ENCODE results near the gene BEST4. TPM values are rescaled to one million over a fixed set of nuclear protein-coding genes. Genes with fewer than 3 reads are reported as not detected.

The BEST4 gene
- polyA plus RNA-seq, 1 donor (not counting 4 experiments of a cell fraction or from before 2014, with no cell fraction given): 0.14 TPM

DNA sequence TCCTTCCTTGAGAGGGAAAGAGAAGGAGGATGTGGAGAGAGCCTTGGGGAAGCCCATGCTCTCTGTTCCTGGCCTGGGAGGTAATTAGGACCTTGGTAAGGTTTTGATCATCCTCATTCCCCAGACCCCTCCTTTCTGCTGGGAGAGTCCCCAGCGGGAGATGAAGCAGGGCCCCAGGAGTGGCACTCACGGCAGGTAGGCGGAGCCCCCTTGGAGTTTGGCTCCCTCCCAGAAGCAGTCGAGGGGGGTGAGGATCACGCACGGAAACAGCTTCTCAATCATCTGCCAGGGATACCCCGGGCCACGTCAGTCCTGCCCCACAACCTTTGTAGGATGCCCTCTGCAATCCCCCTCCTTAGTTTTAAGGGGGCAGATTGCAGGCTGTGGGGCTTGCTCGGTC, 43.5 kb upstream of the BEST4 start:
- TF ChIP-seq EZH2 (IDR thresholded peaks at IDR 0.05; ENCODE audit: low read length) (no peak), CTCF (optimal IDR thresholded peaks at IDR 0.05 in 1 of 3, IDR thresholded peaks at IDR 0.05 in 1 of 3, conservative IDR thresholded peaks at IDR 0.05 in 1 of 3; ENCODE audit: extremely low read depth in 1 of 3, insufficient read depth in 2 of 3, low read length in 3 of 3) (no peak)
- no peaks in the 10 kb centered on the region for H3K4me1 ChIP-seq (ENCODE audit: control insufficient read depth, extremely low read depth, insufficient read depth, low read length)
- H3K27ac ChIP-seq (ENCODE audit: control insufficient read depth, insufficient read depth, low read length): no peak overlapping the region
- no peaks in the 10 kb centered on the region for H3K36me3 ChIP-seq (ENCODE audit: control insufficient read depth in 2 of 2, extremely low read depth in 1 of 2, insufficient read depth in 2 of 2, low read length in 2 of 2)
- no peaks in the 10 kb centered on the region for H3K79me2 ChIP-seq (ENCODE audit: control insufficient read depth, insufficient read depth, low read length)
- no peak overlapping the region for H2AFZ ChIP-seq (ENCODE audit: control insufficient read depth, low read length)
- FAIRE-seq: no peak
- no peak overlapping the region for H3K9ac ChIP-seq (ENCODE audit: control insufficient read depth, extremely low read depth, insufficient read depth, low read length)
- peaks cover 3% of the 10 kb centered on the region for H3K27me3 ChIP-seq (ENCODE audit: control insufficient read depth, extremely low read depth, insufficient read depth, low read length)
- H3K4me3 ChIP-seq (ENCODE audit: control insufficient read depth in 2 of 3, extremely low read depth in 1 of 3, insufficient read depth in 2 of 3, low read depth in 1 of 3, low read length in 3 of 3): no peak overlapping the region
- dilution Hi-C loops (cut with MboI; ENCODE audit: extremely low pct_ligation_motif_present, low sequenced_read_pairs): no loop called here
- H3K4me2 ChIP-seq (ENCODE audit: control insufficient read depth, extremely low read depth, insufficient read depth, low read depth, low read length): no peak overlapping the region
- H4K20me1 ChIP-seq (ENCODE audit: control insufficient read depth, extremely low read depth, insufficient read depth, low read length): no peaks in the 10 kb centered on the region
- H3K9me1 ChIP-seq (ENCODE audit: control insufficient read depth, extremely low read depth, insufficient read depth, low read length): no peaks in the 10 kb centered on the region
- no peak for DNase-seq (ENCODE audit: low read depth, low spot score)
- H3K9me3 ChIP-seq (ENCODE audit: control insufficient read depth, low read depth, low read length): no peaks in the 10 kb centered on the region

DNA sequence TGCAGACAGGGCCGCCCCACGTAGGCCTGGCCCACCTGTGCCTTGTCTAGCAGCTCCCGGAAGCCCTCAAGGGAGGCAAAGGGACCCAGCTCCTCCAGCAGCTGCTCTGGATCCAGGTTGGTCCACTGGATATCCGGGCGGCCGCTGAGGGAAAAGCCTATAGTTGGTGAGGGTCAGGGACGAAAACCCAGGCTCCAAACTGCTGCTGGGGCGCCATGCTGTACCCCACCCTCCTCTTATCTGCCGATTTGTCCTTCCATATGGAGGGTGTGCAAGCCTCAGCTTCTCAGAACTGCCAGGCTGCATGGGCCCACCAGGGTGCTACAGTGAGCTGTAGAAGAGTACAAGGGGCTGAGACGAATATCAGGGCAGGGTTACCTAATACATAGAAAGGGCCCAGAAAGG, 42.9 kb upstream of the BEST4 start:
- dilution Hi-C loops (cut with MboI; ENCODE audit: extremely low pct_ligation_motif_present, low sequenced_read_pairs): no loop called here
- Histone ChIP-seq H3K4me1 (ENCODE audit: control insufficient read depth, extremely low read depth, insufficient read depth, low read length) (no peaks in the 10 kb centered on the region), H2AFZ (ENCODE audit: control insufficient read depth, low read length) (no peak overlapping the region), H3K9me1 (ENCODE audit: control insufficient read depth, extremely low read depth, insufficient read depth, low read length) (no peaks in the 10 kb centered on the region), H3K27me3 (ENCODE audit: control insufficient read depth, extremely low read depth, insufficient read depth, low read length) (peaks cover 3% of the 10 kb centered on the region), H3K4me2 (ENCODE audit: control insufficient read depth, extremely low read depth, insufficient read depth, low read depth, low read length) (no peak overlapping the region), H3K9me3 (ENCODE audit: control insufficient read depth, low read depth, low read length) (no peaks in the 10 kb centered on the region), H3K27ac (ENCODE audit: control insufficient read depth, insufficient read depth, low read length) (no peak overlapping the region), H3K9ac (ENCODE audit: control insufficient read depth, extremely low read depth, insufficient read depth, low read length) (no peak overlapping the region), H4K20me1 (ENCODE audit: control insufficient read depth, extremely low read depth, insufficient read depth, low read length) (no peaks in the 10 kb centered on the region), H3K36me3 (ENCODE audit: control insufficient read depth in 2 of 2, extremely low read depth in 1 of 2, insufficient read depth in 2 of 2, low read length in 2 of 2) (no peaks in the 10 kb centered on the region), H3K79me2 (ENCODE audit: control insufficient read depth, insufficient read depth, low read length) (no peaks in the 10 kb centered on the region), H3K4me3 (ENCODE audit: control insufficient read depth in 2 of 3, extremely low read depth in 1 of 3, insufficient read depth in 2 of 3, low read depth in 1 of 3, low read length in 3 of 3) (no peak overlapping the region)
- no peak for FAIRE-seq
- TF ChIP-seq EZH2 (IDR thresholded peaks at IDR 0.05; ENCODE audit: low read length) (no peak), CTCF (optimal IDR thresholded peaks at IDR 0.05 in 1 of 3, IDR thresholded peaks at IDR 0.05 in 1 of 3, conservative IDR thresholded peaks at IDR 0.05 in 1 of 3; ENCODE audit: extremely low read depth in 1 of 3, insufficient read depth in 2 of 3, low read length in 3 of 3) (no peak)
- DNase-seq (ENCODE audit: low read depth, low spot score): no peak

Measured in keratinocyte (primary cell).